Karpas-422 (cell line): ENCODE measurements around the gene TMEM18. TPM values are rescaled to one million over a fixed set of nuclear protein-coding genes. Genes with fewer than 3 reads are reported as not detected.
A peak's percentile ranks its signal among the peaks of the same experiment; 100 is the strongest.
"Not testable (repeated sequence)": the region's sequence is repeated elsewhere in the genome, so short reads cannot be mapped to it uniquely, and the experiment has no call there.

Source experiments
- DNase-seq: peaks from one replicate; pipeline ENCODE4 v3.0.0-alpha.2; 2015
- H2AFZ ChIP-seq: fragments of 200-600 bp; sonication (generic); 2 replicates; pipeline ENCODE4 v1.6.1; 2014; ENCODE audit warnings: antibody characterized with exemption, low read length, mixed read lengths
- H3K27ac ChIP-seq: fragments of 200-600 bp; sonication (generic); 2 replicates; pipeline ENCODE4 v1.5.1; 2014; ENCODE audit warnings: mild to moderate bottlenecking, low read length, moderate library complexity
- H3K27me3 ChIP-seq: fragments of 200-600 bp; sonication (generic); 2 replicates; pipeline ENCODE4 v1.6.1; 2014; ENCODE audit warnings: low read length, mixed read lengths
- H3K36me3 ChIP-seq: fragments of 200-600 bp; sonication (generic); 2 replicates; pipeline ENCODE4 v1.6.1; 2014; ENCODE audit warnings: low read length, mixed read lengths; ENCODE audit not compliant: insufficient read depth
- H3K4me1 ChIP-seq: fragments of 200-600 bp; sonication (generic); 2 replicates; pipeline ENCODE4 v1.6.1; 2014; ENCODE audit warnings: mild to moderate bottlenecking, low read length, mixed read lengths
- H3K4me2 ChIP-seq: fragments of 200-600 bp; sonication (generic); 2 replicates; pipeline ENCODE4 v1.6.1; 2014; ENCODE audit warnings: low read length, low read depth, mild to moderate bottlenecking; ENCODE audit not compliant: poor library complexity, severe bottlenecking
- H3K4me3 ChIP-seq: fragments of 200-600 bp; sonication (generic); 2 replicates; pipeline ENCODE4 v1.5.1; 2014; ENCODE audit warnings: mild to moderate bottlenecking, antibody characterized with exemption, low read length, mixed read lengths
- H3K79me2 ChIP-seq: fragments of 200-600 bp; sonication (generic); 2 replicates; pipeline ENCODE4 v1.6.1; 2014; ENCODE audit warnings: mild to moderate bottlenecking, low read length, mixed read lengths
- H3K9ac ChIP-seq: fragments of 200-600 bp; sonication (generic); 2 replicates; pipeline ENCODE4 v1.6.0; 2014; ENCODE audit warnings: low read length
- H3K9me2 ChIP-seq: fragments of 200-600 bp; sonication (generic), shearing (Covaris generic); replicated peaks from 2 replicates; pipeline ENCODE4 v1.6.0; 2014; ENCODE audit warnings: mild to moderate bottlenecking, low read length, moderate library complexity; ENCODE audit not compliant: insufficient read depth
- H3K9me3 ChIP-seq: fragments of 300-700, 200-600 bp; sonication (generic); 2 replicates; pipeline ENCODE4 v1.6.1; 2014; ENCODE audit warnings: low read length, mixed read lengths
- H4K20me1 ChIP-seq: fragments of 200-600 bp; sonication (generic); 2 replicates; pipeline ENCODE4 v1.6.1; 2014; ENCODE audit warnings: mild to moderate bottlenecking, antibody characterized with exemption, low read length, low read depth; ENCODE audit not compliant: insufficient read depth
- total RNA-seq: library from RNA; depleted of rRNA; stranded (reverse); fragments of >200 nt; shearing (Covaris generic); gene quantifications from 2 replicates; pipeline ENCODE4 v1.2.3, GENCODE V29; 2014; ENCODE audit warnings: low replicate concordance

The TMEM18 gene
- total RNA-seq, 1 experiment from 2014 or later: 48.6 TPM

DNA sequence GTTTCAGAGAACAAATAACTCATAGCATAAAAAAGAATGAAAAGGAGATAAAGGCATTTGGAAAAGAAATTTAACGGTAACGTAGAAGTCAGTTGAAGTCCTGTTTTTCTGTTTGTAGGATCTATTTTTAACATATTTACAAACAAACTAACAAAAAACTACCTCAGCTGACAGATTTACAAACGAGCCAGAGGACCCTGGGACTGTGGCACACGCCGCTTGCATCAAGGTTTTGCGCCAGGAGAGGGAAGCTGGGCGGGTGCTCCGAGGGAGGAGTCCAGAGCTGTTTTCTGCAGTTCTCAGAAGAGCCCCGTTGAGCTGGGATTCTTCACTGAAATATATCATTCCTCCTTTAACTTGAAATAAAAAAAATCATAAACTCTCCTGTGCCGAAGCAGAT lies 13.6 kb upstream of the TMEM18 start:
- Histone ChIP-seq H3K27ac (no peak overlapping the region), H3K9ac (no peak overlapping the region), H3K9me2 (no peaks in the 10 kb centered on the region), H3K4me3 (no peak overlapping the region), H4K20me1 (no peaks in the 10 kb centered on the region), H3K79me2 (no peaks in the 10 kb centered on the region), H3K27me3 (no peaks in the 10 kb centered on the region), H3K9me3 (peaks cover 13% of the 10 kb centered on the region), H3K4me2 (no peak overlapping the region), H3K36me3 (no peaks in the 10 kb centered on the region; the same call in 1 of the 2 replicates), H2AFZ (no peak overlapping the region), H3K4me1 (peaks cover 35% of the 10 kb centered on the region)
- DNase-seq: no peak

DNA sequence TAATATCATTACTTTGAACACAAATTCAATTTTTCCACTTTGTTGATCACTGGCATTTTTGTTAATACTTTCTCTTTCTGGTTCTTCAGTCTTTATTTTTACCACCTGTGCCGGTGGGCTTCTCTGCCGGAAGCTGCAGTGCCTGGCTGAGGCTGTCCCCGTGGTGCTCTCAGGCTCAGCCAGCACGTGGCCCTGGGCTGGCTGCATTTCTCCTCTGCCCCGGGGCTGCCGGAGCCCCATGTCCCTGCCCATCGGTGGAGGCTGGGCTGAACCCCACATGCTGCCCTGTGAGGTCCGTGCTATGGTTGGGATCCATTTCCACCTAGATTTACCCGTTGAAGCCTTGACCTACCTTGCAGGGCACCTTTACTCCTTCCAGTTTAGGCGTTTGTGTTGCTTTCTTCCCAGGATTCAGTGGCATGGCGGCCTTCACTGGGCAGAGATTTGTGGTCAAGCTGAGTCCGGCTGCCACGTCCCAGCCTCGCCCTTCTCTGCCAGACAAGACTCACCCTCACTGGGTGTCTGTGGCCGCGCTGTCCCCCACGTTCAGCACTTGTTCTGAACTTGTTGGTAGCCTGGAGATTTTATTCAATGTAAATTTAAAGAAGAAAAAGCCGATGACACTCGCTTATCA lies 12.8 kb upstream of the TMEM18 start:
- no peak overlapping the region for H3K27ac ChIP-seq
- DNase-seq: peak; percentile 65
- no peak overlapping the region for H3K4me2 ChIP-seq
- no peaks in the 10 kb centered on the region for H3K9me2 ChIP-seq
- H3K9ac ChIP-seq: peak overlapping the region; percentile 30; the same call in 1 of the 2 replicates
- H3K9me3 ChIP-seq: peaks cover 17% of the 10 kb centered on the region
- H2AFZ ChIP-seq: peak overlapping the region; percentile 64; the same call in 1 of the 2 replicates
- no peaks in the 10 kb centered on the region for H4K20me1 ChIP-seq
- peaks cover 27% of the 10 kb centered on the region for H3K4me1 ChIP-seq
- no peaks in the 10 kb centered on the region for H3K79me2 ChIP-seq
- no peak overlapping the region for H3K4me3 ChIP-seq
- H3K27me3 ChIP-seq: no peaks in the 10 kb centered on the region
- H3K36me3 ChIP-seq: no peaks in the 10 kb centered on the region; the same call in 1 of the 2 replicates

DNA sequence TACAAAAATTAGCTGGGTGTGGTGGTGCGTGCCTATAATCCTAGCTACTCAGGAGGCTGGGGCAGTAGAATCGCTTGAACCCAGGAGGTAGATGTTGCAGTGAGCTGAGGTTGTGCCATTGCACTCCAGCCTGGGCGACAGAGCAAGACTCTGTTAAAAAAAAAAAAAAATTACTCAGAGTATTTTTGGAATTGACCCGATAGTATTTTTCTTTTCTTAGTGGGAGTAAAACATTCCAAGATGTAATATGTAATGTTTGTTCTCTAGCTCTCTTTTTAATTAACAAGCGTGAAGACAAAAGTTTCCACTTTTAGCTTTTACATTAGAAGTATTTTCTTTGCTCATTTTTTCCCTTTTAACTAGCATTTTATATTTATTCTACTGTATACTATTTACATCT lies 12.0 kb upstream of the TMEM18 start:
- Histone ChIP-seq H3K9me2 (no peaks in the 10 kb centered on the region), H3K4me3 (no peak overlapping the region), H3K79me2 (no peaks in the 10 kb centered on the region), H4K20me1 (no peaks in the 10 kb centered on the region), H3K4me1 (peaks cover 19% of the 10 kb centered on the region), H3K9me3 (peaks cover 21% of the 10 kb centered on the region), H3K27ac (no peak overlapping the region), H3K27me3 (no peaks in the 10 kb centered on the region), H3K9ac (no peak overlapping the region), H3K4me2 (no peak overlapping the region), H2AFZ (no peak overlapping the region), H3K36me3 (peaks cover 3% of the 10 kb centered on the region)
- no peak for DNase-seq

DNA sequence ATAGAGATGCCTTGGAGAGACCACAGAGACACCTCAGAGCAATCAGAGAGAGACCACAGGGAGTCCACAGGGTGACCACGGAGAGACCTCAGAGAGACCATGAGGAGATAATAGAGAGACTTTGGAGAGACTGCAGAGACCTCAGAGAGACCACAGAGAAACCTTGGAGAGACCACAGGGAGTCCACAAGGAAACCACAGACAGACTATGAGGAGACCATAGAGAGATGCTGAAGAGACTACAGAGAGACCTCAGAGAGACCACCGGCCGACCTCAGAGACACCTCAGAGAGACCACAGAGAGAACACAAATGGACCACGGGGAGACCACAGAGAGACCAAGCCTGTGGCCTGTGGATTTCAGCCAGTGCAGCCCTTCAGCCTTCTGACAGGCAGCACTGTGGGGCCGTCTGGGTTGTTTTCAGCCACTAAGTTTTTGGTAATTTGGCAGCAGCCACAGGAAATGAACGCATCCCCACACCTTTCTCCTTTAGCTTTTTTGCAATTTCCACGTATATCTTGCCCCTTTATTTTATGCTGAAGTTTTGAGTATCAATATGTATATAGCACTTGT lies 11.4 kb upstream of the TMEM18 start:
- Histone ChIP-seq H3K4me1 (peaks cover 13% of the 10 kb centered on the region), H3K4me3 (no peak overlapping the region), H3K27ac (no peak overlapping the region), H3K36me3 (peaks cover 10% of the 10 kb centered on the region), H3K79me2 (no peaks in the 10 kb centered on the region), H3K27me3 (no peaks in the 10 kb centered on the region), H4K20me1 (no peaks in the 10 kb centered on the region), H3K9me2 (no peaks in the 10 kb centered on the region), H3K9ac (no peak overlapping the region), H3K9me3 (peaks cover 27% of the 10 kb centered on the region), H2AFZ (no peak overlapping the region), H3K4me2 (no peak overlapping the region)
- DNase-seq: no peak

DNA sequence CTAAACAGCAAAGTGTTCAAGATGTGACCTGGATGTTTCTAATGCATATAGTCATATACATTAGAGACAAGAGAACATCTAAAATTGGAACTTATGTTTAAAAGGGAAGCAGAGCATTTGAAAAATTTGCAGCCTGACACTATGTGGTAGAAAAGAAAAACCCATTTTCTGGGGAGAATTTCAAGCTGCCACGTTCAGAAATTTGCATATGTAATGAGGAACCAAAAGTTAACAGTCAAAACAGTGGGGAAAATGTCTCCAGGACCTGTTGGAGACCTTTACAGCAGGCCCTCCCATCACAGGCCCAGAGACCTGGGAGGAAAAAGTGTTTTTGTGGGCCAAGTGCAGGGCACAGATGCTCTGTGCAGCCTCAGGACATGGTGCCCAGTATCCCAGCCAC lies 8.2 kb upstream of the TMEM18 start:
- no peak overlapping the region for H2AFZ ChIP-seq
- 0 out of 2 replicates have a peak overlapping the region, but pooled peaks have one; percentile 19 for H3K27ac ChIP-seq
- H3K4me2 ChIP-seq: no peak overlapping the region
- no peaks in the 10 kb centered on the region for H3K27me3 ChIP-seq
- H3K4me1 ChIP-seq: peaks cover 11% of the 10 kb centered on the region
- no peak overlapping the region for H3K4me3 ChIP-seq
- no peaks in the 10 kb centered on the region for H4K20me1 ChIP-seq
- peak; percentile 56 for DNase-seq
- no peak overlapping the region for H3K9ac ChIP-seq
- peaks cover 32% of the 10 kb centered on the region for H3K9me3 ChIP-seq
- no peaks in the 10 kb centered on the region for H3K79me2 ChIP-seq
- no peaks in the 10 kb centered on the region for H3K9me2 ChIP-seq
- H3K36me3 ChIP-seq: peaks cover 26% of the 10 kb centered on the region

DNA sequence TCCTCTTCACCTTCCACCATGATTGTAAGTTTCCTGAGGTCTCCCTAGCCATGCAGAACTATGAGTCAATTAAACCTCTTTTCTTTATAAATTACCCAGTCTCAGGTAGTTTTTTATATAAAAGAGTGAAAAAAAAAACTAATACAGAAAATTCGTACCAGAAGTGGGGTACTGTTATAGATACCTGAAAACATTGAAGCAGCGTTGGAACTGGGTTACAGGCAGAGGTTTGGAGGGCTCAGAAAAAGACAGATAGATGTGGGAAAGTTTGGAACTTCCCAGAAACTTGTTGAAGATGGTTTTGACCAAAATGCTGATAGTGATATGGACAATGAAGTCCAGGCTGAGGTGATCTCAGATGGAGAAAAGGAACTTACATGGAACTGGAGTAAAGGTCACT lies 7.7 kb upstream of the TMEM18 start:
- Histone ChIP-seq H3K36me3 (peaks cover 26% of the 10 kb centered on the region), H3K27ac (0 out of 2 replicates have a peak overlapping the region, but pooled peaks have one; percentile 19), H3K9me3 (peaks cover 32% of the 10 kb centered on the region)
- H3K9ac ChIP-seq, DNase-seq, H3K4me2 ChIP-seq, H3K9me2 ChIP-seq, H3K4me3 ChIP-seq, H4K20me1 ChIP-seq, H3K79me2 ChIP-seq, H3K27me3 ChIP-seq, H2AFZ ChIP-seq, H3K4me1 ChIP-seq: not testable (repeated sequence)

DNA sequence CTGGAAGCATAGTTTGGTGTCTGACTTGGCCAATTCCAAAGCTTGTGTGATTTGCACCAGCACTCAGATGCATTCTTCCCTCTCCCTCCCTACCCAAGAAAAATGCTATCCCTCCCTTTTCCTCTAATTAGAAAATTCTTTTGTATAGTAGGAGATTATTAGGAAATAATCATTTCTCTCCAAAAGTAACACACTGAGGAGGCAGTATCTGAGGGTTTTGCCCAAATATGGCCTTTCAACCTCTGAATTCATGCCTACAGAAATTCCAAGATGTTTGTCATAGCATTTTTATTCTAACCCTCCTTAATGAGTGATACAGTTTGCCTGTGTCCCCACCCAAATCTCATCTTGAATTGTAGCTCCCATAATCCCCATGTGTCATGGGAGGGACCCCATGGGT lies 5.0 kb upstream of the TMEM18 start:
- Histone ChIP-seq H3K36me3 (peaks cover 30% of the 10 kb centered on the region), H4K20me1 (no peaks in the 10 kb centered on the region), H3K27me3 (no peaks in the 10 kb centered on the region), H3K9me3 (peaks cover 32% of the 10 kb centered on the region), H3K4me2 (no peak overlapping the region), H3K4me1 (peaks cover 13% of the 10 kb centered on the region), H3K9ac (no peak overlapping the region), H3K4me3 (no peak overlapping the region), H2AFZ (no peak overlapping the region), H3K79me2 (peaks cover 8% of the 10 kb centered on the region), H3K27ac (no peak overlapping the region), H3K9me2 (no peaks in the 10 kb centered on the region)
- no peak for DNase-seq

DNA sequence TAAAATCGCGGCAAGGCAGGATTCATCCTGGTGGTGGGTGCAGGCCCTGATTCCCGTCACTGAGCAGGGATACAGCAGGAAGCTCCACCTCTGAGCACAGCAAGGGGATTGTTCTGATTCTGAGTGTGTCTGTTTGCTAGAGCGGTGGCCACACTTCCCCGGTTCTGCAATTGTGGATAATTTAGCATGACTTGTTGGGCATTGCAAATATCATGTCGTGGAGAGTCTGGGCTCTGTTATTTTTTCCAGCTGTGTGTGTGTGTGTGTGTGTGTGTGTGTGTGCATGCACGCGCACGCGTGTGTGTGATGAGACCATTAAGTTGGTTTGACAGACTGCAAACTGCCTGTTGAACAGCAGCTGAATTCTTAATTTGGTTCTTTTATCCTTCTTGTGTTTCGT lies 4.1 kb upstream of the TMEM18 start:
- Histone ChIP-seq H3K4me2 (no peak overlapping the region), H3K4me3 (no peak overlapping the region), H3K9me3 (peaks cover 24% of the 10 kb centered on the region), H3K27me3 (no peaks in the 10 kb centered on the region), H3K9me2 (no peaks in the 10 kb centered on the region), H3K36me3 (peaks cover 30% of the 10 kb centered on the region), H4K20me1 (no peaks in the 10 kb centered on the region), H3K9ac (no peak overlapping the region), H3K4me1 (peaks cover 13% of the 10 kb centered on the region), H2AFZ (no peak overlapping the region), H3K27ac (0 out of 2 replicates have a peak overlapping the region, but pooled peaks have one; percentile 9), H3K79me2 (peaks cover 8% of the 10 kb centered on the region)
- DNase-seq: no peak
